Neural progenitor cell (in vitro differentiated cells): ENCODE measurements around the gene TCFL5.

Experiments used
- EZH2 ChIP-seq: fragments of 200-600 bp; sonication (generic); IDR thresholded peaks from 2 replicates; pipeline ENCODE4 v1.6.1; 2017; ENCODE audit warnings: antibody characterized with exemption, mild to moderate bottlenecking, moderate library complexity
- EZH2phosphoT487 ChIP-seq: fragments of 200-600 bp; sonication (generic); IDR thresholded peaks from 2 replicates; pipeline ENCODE4 v1.6.1; 2017; ENCODE audit warnings: antibody characterized with exemption
- TF ChIP-seq, protein P1 (sequence below): fragments of 200-600 bp; sonication (generic); IDR thresholded peaks from 2 replicates; pipeline ENCODE4 v1.5.1; 2017; ENCODE audit warnings: antibody characterized with exemption, mild to moderate bottlenecking

DNA sequence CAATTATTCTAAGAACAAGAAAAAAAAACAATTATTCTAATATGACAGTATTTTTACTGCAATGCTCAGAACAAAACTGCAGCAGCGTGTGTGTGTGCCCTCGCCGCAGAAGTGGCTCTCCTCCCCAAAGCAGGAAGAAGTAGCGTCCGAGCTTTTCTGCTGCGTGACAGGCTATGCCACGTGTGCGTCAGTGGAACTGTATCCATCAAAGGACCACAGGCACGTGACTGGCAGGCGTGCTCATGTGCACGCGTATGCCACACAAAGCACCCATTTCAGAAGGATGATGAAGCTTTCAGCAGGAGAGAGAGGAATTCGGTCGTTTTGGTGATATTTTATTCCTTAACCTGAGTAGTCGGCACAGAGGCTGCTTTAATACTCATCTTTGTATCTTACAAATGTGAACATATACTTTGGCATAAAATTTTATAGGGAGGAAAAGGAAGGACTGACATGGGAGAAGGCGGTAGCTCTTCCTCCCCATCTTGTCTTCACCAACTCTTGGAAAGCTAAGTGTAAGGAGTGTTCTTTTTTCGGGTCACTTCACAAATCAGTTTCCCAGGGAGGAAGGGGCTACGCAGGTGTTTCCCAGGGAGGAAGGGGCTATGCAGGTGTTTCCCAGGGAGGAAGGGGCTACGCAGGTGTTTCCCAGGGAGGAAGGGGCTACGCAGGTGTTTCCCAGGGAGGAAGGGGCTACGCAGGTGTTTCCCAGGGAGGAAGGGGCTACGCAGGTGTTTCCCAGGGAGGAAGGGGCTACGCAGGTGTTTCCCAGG is 3.4 kb downstream of the TCFL5 start:
- TF ChIP-seq, protein P1, sequence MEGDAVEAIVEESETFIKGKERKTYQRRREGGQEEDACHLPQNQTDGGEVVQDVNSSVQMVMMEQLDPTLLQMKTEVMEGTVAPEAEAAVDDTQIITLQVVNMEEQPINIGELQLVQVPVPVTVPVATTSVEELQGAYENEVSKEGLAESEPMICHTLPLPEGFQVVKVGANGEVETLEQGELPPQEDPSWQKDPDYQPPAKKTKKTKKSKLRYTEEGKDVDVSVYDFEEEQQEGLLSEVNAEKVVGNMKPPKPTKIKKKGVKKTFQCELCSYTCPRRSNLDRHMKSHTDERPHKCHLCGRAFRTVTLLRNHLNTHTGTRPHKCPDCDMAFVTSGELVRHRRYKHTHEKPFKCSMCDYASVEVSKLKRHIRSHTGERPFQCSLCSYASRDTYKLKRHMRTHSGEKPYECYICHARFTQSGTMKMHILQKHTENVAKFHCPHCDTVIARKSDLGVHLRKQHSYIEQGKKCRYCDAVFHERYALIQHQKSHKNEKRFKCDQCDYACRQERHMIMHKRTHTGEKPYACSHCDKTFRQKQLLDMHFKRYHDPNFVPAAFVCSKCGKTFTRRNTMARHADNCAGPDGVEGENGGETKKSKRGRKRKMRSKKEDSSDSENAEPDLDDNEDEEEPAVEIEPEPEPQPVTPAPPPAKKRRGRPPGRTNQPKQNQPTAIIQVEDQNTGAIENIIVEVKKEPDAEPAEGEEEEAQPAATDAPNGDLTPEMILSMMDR: no peak
- TF ChIP-seq EZH2 (no peak), EZH2phosphoT487 (no peak)
